NCI-H2196 treated with DMSO at 0.1 percent for 48 hours (cell line): Measurements from ENCODE around the gene SYNE2.

Experiments used
- DNase-seq: peaks from one replicate; lab custom pipeline; 2025; ENCODE audit not compliant: unreplicated experiment; lab: John Stamatoyannopoulos, UW

Gene SYNE2

GRCh38 chr14:63910583-63911363 lies 58.0 kb downstream of the SYNE2 start:
- DNase-seq, result no peak

- no peak for DNase-seq
Measured at GRCh38 chr14:63911404-63911803, 58.6 kb downstream of the SYNE2 start.

- DNase-seq, result no peak
Measured at GRCh38 chr14:63912286-63912685, 59.5 kb downstream of the SYNE2 start.

GRCh38 chr14:63918411-63918810 lies 65.6 kb downstream of the SYNE2 start:
- no peak for DNase-seq

GRCh38 chr14:63922696-63923421 lies 70.1 kb downstream of the SYNE2 start:
- DNase-seq, result peak; percentile 10

GRCh38 chr14:63923422-63923752 lies 70.6 kb downstream of the SYNE2 start:
- DNase-seq, result no peak

GRCh38 chr14:63924375-63924774 lies 71.6 kb downstream of the SYNE2 start:
- DNase-seq, result no peak

GRCh38 chr14:63926641-63927040 lies 73.8 kb downstream of the SYNE2 start:
- DNase-seq, result no peak

GRCh38 chr14:63928744-63929174 lies 76.0 kb downstream of the SYNE2 start:
- DNase-seq, result peak; percentile 33

GRCh38 chr14:63933110-63933509 lies 80.3 kb downstream of the SYNE2 start:
- DNase-seq, result no peak

GRCh38 chr14:63933711-63934110 lies 80.9 kb downstream of the SYNE2 start:
- DNase-seq, result no peak

GRCh38 chr14:63938198-63939005 lies 85.6 kb downstream of the SYNE2 start:
- DNase-seq, result no peak

GRCh38 chr14:63939006-63939270 lies 86.1 kb downstream of the SYNE2 start:
- DNase-seq, result no peak

- DNase-seq, result no peak
Measured at GRCh38 chr14:63940387-63940786, 87.6 kb downstream of the SYNE2 start.

GRCh38 chr14:63941023-63941422 lies 88.2 kb downstream of the SYNE2 start:
- no peak for DNase-seq

- no peak for DNase-seq
Measured at GRCh38 chr14:63949696-63950095, 96.9 kb downstream of the SYNE2 start.

GRCh38 chr14:63951021-63951420 lies 98.2 kb downstream of the SYNE2 start:
- DNase-seq, result no peak

GRCh38 chr14:63951429-63951828 lies 98.6 kb downstream of the SYNE2 start:
- DNase-seq, result no peak

GRCh38 chr14:63952053-63952932 lies 99.5 kb downstream of the SYNE2 start:
- no peak for DNase-seq

GRCh38 chr14:63952933-63953437 lies 100.2 kb downstream of the SYNE2 start:
- DNase-seq, result no peak

- DNase-seq, result no peak
Measured at GRCh38 chr14:63956326-63956725, 103.5 kb downstream of the SYNE2 start.
